ENCODE results near the gene BABAM1. TPM values are rescaled to one million over a fixed set of nuclear protein-coding genes. Genes with fewer than 3 reads are reported as not detected.

BABAM1 gene
- total and polyA plus RNA-seq, 9 of the 15 experiments (the other 6 are each of a cell fraction or from before 2014, with no cell fraction given), result 14.7 to 160 (median 113) TPM

DNA sequence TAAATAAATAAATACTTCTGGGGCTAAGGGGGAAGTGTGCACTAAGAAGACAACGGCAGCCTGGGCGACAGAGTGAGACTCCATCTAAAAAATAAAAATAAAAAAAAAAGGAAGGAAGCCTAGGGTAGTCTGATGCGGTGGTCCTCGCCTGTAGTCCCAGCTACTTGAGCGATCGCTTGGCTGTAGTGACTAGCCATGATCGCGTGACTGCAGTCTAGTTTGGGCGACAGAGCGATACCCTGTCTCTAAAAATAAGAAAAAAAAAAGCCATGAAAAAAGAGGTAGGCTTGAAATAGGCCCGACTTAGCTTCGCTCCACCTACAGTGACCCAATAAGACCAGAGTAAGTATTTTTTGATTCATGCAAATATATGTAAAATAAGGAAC is 661 bp upstream of the BABAM1 start (continued):
- TF ChIP-seq KDM5B (IDR thresholded peaks at IDR 0.05; ENCODE audit: insufficient replicate concordance, low read depth, low read length) (peak; percentile 19), HCFC1 (IDR thresholded peaks at IDR 0.05; ENCODE audit: low read depth, low read length) (no peak), SMARCB1 (IDR thresholded peaks at IDR 0.05; ENCODE audit: insufficient read length, low read depth) (no peak), SNIP1 (IDR thresholded peaks at IDR 0.05; ENCODE audit: low read depth) (no peak), HMGN3 (IDR thresholded peaks at IDR 0.05; ENCODE audit: borderline replicate concordance, extremely low read depth, insufficient read length, low read depth, low read length) (no peak), KLF16 (IDR thresholded peaks at IDR 0.05) (no peak), SNRNP70 (optimal IDR thresholded peaks at IDR 0.05; ENCODE audit: low read depth, low read length) (no peak), MYC (IDR thresholded peaks at IDR 0.05; ENCODE audit: low read depth, low read length) (no peak; the same call in 1 of the 2 replicates), MYC (CRISPR knock-in tag; IDR thresholded peaks at IDR 0.05; ENCODE audit: borderline replicate concordance, low read depth) (0 out of 2 replicates have a peak, but pooled peaks have one; percentile 37), TAF7 (tag; IDR thresholded peaks at IDR 0.05) (no peak), ETV1 (tag; conservative IDR thresholded peaks at IDR 0.05; ENCODE audit: low read depth) (no peak), ZNF165 (CRISPR knock-in tag; IDR thresholded peaks at IDR 0.05; ENCODE audit: borderline replicate concordance) (no peak), WHSC1 (IDR thresholded peaks at IDR 0.05; ENCODE audit: low read length) (no peak)
- TF ChIP-seq, protein P1, sequence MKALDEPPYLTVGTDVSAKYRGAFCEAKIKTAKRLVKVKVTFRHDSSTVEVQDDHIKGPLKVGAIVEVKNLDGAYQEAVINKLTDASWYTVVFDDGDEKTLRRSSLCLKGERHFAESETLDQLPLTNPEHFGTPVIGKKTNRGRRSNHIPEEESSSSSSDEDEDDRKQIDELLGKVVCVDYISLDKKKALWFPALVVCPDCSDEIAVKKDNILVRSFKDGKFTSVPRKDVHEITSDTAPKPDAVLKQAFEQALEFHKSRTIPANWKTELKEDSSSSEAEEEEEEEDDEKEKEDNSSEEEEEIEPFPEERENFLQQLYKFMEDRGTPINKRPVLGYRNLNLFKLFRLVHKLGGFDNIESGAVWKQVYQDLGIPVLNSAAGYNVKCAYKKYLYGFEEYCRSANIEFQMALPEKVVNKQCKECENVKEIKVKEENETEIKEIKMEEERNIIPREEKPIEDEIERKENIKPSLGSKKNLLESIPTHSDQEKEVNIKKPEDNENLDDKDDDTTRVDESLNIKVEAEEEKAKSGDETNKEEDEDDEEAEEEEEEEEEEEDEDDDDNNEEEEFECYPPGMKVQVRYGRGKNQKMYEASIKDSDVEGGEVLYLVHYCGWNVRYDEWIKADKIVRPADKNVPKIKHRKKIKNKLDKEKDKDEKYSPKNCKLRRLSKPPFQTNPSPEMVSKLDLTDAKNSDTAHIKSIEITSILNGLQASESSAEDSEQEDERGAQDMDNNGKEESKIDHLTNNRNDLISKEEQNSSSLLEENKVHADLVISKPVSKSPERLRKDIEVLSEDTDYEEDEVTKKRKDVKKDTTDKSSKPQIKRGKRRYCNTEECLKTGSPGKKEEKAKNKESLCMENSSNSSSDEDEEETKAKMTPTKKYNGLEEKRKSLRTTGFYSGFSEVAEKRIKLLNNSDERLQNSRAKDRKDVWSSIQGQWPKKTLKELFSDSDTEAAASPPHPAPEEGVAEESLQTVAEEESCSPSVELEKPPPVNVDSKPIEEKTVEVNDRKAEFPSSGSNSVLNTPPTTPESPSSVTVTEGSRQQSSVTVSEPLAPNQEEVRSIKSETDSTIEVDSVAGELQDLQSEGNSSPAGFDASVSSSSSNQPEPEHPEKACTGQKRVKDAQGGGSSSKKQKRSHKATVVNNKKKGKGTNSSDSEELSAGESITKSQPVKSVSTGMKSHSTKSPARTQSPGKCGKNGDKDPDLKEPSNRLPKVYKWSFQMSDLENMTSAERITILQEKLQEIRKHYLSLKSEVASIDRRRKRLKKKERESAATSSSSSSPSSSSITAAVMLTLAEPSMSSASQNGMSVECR (CRISPR knock-in tag; IDR thresholded peaks at IDR 0.05), result no peak
- TF ChIP-seq, protein P2, sequence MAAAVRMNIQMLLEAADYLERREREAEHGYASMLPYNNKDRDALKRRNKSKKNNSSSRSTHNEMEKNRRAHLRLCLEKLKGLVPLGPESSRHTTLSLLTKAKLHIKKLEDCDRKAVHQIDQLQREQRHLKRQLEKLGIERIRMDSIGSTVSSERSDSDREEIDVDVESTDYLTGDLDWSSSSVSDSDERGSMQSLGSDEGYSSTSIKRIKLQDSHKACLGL (CRISPR knock-in tag; IDR thresholded peaks at IDR 0.05; ENCODE audit: borderline replicate concordance, poor library complexity, severe bottlenecking), result no peak
- TF ChIP-seq, protein P3, sequence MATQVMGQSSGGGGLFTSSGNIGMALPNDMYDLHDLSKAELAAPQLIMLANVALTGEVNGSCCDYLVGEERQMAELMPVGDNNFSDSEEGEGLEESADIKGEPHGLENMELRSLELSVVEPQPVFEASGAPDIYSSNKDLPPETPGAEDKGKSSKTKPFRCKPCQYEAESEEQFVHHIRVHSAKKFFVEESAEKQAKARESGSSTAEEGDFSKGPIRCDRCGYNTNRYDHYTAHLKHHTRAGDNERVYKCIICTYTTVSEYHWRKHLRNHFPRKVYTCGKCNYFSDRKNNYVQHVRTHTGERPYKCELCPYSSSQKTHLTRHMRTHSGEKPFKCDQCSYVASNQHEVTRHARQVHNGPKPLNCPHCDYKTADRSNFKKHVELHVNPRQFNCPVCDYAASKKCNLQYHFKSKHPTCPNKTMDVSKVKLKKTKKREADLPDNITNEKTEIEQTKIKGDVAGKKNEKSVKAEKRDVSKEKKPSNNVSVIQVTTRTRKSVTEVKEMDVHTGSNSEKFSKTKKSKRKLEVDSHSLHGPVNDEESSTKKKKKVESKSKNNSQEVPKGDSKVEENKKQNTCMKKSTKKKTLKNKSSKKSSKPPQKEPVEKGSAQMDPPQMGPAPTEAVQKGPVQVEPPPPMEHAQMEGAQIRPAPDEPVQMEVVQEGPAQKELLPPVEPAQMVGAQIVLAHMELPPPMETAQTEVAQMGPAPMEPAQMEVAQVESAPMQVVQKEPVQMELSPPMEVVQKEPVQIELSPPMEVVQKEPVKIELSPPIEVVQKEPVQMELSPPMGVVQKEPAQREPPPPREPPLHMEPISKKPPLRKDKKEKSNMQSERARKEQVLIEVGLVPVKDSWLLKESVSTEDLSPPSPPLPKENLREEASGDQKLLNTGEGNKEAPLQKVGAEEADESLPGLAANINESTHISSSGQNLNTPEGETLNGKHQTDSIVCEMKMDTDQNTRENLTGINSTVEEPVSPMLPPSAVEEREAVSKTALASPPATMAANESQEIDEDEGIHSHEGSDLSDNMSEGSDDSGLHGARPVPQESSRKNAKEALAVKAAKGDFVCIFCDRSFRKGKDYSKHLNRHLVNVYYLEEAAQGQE (IDR thresholded peaks at IDR 0.05; ENCODE audit: borderline replicate concordance), result no peak
- TF ChIP-seq, protein P3 (CRISPR knock-in tag; IDR thresholded peaks at IDR 0.05; ENCODE audit: low read depth), result no peak

Measured in K562 (cell line).